Stimulated activated naive CD8-positive, alpha-beta T cell treated with anti-CD3 and anti-CD28 coated beads, Interleukin-15, amount 100 ng/mL, for 72 hours (primary cell): ENCODE measurements around the gene XPC.
"Not testable (repeated sequence)": the region's sequence is repeated elsewhere in the genome, so short reads cannot be mapped to it uniquely, and the experiment has no call there.

Experiments used
- ATAC-seq: fragments of 150-1000 bp; cut with Tn5 transposase; 2 replicates; pipeline ENCODE4 v1.10.0; 2021; ENCODE audit warnings: mild to moderate bottlenecking, moderate library complexity
- DNase-seq, 2 donors: peaks; one replicate each; pipeline ENCODE4 v3.0.0; 2021 to 2022
- H3K27ac Mint-ChIP-seq, 2 donors: one replicate each; pipeline ENCODE4 v1.8.0; 2022; ENCODE audit warnings: mild to moderate bottlenecking in 2 of 2, mixed read lengths in 2 of 2, moderate library complexity in 2 of 2
- H3K27me3 Mint-ChIP-seq: one replicate; pipeline ENCODE4 v1.8.0; 2022; ENCODE audit warnings: mixed read lengths
- H3K4me1 Mint-ChIP-seq: one replicate; pipeline ENCODE4 v1.8.0; 2022; ENCODE audit warnings: mild to moderate bottlenecking, mixed read lengths
- H3K4me3 Mint-ChIP-seq, 2 donors: one replicate each; pipeline ENCODE4 v1.8.0; 2022; ENCODE audit warnings: mild to moderate bottlenecking in 2 of 2, mixed read lengths in 2 of 2, moderate library complexity in 1 of 2
- H3K9me3 Mint-ChIP-seq, 2 donors: one replicate each; pipeline ENCODE4 v1.8.0; 2022; ENCODE audit warnings: mixed read lengths in 2 of 2

XPC gene

DNA sequence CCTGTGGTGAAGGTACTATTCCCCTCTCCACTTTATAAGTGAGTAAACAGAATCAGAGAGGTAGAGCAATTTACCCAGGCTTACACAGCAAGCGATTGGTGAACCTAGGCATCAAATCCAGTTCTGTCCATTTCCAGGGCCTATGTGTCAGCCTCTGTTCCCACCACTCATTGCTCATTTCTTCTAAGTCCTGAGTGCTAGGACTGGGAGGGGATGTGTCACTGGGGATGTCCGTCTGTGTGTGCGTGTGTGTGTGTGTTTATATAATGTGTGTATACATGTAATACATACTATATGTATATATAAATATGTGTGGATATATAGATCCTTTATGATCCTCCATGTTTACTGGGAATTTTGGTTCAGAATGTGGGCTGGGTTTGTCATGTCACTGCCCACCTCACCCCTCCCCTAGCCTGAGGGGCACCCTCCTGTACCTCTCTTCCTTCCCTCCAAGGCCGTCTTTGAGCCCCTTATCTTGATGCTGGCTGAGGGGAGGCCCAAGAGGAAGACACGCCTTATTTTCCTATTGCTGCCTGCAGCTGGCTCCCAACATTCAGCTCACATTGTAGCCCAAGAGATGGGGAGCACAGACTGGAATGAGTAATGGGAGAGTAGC, 51.4 kb downstream of the XPC start:
- Mint-ChIP-seq H3K27ac (no peak overlapping the region), H3K4me3 (peak overlapping the region; percentile 96 to 98), H3K9me3 (no peaks in the 10 kb centered on the region), H3K4me1 (peaks cover 49% of the 10 kb centered on the region), H3K27me3 (no peaks in the 10 kb centered on the region)
- DNase-seq (no peak), ATAC-seq (no peak)

DNA sequence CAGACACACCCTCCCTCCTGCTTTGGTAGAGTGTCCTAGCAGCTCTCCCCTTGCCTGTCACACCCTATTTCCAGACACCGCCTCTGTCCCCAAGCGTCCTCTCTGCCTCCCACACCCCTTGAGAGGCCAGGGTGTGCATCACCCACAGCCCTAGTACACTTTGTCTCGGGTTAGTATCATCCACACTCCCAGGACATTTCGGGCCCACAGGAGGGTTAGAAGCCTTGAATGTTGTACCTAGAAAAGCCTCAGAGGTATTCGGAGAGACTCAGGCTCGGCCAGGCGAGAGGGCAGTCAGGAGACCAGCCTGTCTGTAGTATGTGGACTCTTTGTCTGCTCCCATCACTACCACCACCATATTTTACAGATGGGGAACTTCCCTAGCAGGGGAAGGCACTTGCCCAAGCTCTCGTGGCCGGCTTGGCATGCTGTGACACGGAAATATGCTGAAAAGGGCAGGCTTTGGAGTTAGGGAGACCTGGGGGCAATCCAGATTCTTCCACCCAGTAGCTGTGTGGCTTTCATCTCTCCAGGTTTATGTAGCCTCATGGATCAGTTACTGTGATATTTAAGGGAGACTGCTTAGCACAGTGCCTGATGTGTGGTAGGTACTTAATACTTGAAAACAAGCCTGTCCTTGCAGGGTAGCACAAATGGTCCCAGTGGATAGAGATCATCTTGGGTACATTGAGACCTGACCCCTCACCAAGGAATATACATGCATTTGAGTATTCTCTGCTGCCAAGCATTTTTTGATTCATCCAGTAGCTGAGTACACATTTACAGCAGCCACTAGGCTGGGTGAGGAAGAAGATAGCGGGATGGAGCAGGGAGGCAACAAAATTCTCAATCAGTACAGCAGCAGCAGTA, 52.1 kb downstream of the XPC start:
- H3K27ac Mint-ChIP-seq = peak overlapping the region; percentile 94 to 97
- no peaks in the 10 kb centered on the region for H3K27me3 Mint-ChIP-seq
- DNase-seq (no peak), ATAC-seq (no peak)
- H3K4me3 Mint-ChIP-seq = peak overlapping the region; percentile 96 to 98
- peaks cover 56% of the 10 kb centered on the region for H3K4me1 Mint-ChIP-seq
- no peaks in the 10 kb centered on the region for H3K9me3 Mint-ChIP-seq

DNA sequence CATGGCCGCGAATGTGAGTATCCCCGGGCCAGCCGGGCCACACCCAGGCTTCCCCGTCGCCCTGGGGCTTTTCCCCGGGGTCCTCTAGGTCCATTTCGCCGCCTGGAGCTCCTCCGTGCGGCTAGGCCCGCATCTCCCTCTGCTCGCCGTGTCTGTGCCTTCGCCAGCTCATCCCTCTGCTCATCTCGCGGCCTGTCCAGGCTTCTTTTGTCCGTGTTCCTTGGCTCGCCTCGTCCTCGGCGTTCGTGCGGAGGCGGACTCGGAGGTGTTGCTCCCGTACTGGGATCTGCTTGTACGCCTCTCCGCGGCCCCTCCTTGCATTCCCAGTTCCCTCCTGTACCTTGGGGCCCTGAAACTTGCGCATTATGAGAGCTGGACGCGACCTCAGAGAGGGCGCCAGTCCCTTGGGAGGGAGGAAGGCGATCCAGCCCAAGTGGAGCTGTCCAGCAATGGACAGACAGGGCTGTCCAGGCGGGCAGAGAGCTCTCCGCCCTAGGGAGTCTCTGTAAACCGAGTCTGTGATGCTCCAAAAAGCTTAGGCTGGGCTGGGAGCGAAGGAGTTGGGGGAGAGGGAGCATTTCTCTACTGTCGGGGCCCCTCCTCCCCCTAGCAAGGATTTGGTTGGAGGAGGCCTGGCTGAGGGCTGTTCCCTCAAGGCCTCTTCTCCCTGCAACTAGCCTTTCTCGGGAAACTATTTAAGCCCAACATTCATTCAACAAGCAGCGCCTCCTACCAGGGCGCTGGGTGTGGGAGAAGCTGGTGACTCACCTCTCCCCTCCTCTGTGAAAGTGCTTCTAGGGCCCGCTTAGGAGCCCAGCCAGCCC, 53.0 kb downstream of the XPC start:
- Mint-ChIP-seq H3K9me3 (no peaks in the 10 kb centered on the region), H3K27ac (peak overlapping the region; percentile 94 to 97), H3K4me3 (peak overlapping the region; percentile 96 to 98), H3K4me1 (peaks cover 59% of the 10 kb centered on the region), H3K27me3 (no peaks in the 10 kb centered on the region)
- DNase-seq = peak; percentile 46 to 49
- ATAC-seq = peak; percentile 48

DNA sequence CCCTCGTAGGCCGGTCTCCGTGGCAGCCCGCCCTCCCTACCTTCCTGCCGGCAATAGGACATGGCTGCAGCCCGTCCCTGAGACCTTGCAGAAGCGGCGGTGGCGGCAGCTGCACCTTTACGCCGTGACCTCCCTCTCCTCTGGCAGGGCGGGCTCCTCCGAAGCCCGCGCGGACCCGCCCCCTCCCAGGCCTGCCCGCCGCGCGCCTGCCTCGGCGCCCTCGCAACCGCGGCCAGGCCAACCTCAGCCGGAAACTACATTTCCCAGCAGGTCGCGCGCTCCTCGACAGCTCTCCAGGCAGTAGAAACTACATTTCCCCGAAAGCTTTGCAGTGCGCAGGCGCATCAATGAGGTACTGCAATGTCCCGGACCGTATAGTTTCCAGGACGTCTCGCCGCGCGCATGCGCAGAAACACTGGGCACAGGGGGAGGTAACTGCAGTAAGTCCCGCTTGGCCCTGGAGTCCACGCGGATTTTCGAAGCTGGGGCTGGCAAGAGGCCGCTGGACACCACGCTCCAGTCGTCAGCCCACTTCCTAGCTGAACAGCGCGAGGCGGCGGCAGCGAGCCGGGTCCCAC, 53.7 kb downstream of the XPC start, which contains the start of the genes CHCHD4 and TMEM43:
CHCHD4 (minus strand) TSS at position 256 of the 578 bp plus-strand sequence; CDS start at position 62, 194 bp downstream.
TMEM43 (plus strand) TSS at position 438 of the 578 bp plus-strand sequence. CDS start 142 bp downstream, outside the sequence.
- Mint-ChIP-seq H3K4me3 (peak within 1 kb of the TSS; percentile 96 to 98), H3K27ac (peak within 1 kb of the TSS; percentile 94 to 97), H3K9me3 (no peaks in the 10 kb centered on the region), H3K27me3 (no peaks in the 10 kb centered on the region), H3K4me1 (peaks cover 66% of the 10 kb centered on the region)
- ATAC-seq (peak; percentile 93), DNase-seq (peak; percentile 97 to 98)

DNA sequence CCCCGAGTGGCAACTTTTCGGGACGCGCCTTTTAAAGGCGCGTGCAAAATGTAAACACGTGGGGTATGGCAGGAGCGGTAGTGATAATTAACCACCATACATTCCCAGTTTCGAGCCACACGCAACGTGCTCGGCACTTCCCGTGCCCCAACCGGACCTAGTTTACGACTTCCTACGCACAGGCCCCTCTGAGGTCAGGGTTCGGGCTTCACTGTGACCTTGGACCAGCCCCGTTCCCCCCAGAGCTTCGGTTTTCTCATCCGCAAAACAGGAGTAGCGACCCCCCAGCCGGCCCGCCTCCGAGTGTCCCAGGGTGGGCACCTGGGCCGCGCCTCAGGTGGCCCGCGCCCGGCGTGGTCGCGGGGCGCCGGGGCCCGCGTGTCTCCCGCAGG, 54.2 kb downstream of the XPC start:
- ATAC-seq = peak; percentile 70
- peak overlapping the region; percentile 96 to 98 for H3K4me3 Mint-ChIP-seq
- peak overlapping the region; percentile 91 to 95 for H3K27ac Mint-ChIP-seq
- no peaks in the 10 kb centered on the region for H3K9me3 Mint-ChIP-seq
- peak in 1 of 2 donors; percentile 75 for DNase-seq
- H3K27me3 Mint-ChIP-seq = no peaks in the 10 kb centered on the region
- H3K4me1 Mint-ChIP-seq = peaks cover 69% of the 10 kb centered on the region

DNA sequence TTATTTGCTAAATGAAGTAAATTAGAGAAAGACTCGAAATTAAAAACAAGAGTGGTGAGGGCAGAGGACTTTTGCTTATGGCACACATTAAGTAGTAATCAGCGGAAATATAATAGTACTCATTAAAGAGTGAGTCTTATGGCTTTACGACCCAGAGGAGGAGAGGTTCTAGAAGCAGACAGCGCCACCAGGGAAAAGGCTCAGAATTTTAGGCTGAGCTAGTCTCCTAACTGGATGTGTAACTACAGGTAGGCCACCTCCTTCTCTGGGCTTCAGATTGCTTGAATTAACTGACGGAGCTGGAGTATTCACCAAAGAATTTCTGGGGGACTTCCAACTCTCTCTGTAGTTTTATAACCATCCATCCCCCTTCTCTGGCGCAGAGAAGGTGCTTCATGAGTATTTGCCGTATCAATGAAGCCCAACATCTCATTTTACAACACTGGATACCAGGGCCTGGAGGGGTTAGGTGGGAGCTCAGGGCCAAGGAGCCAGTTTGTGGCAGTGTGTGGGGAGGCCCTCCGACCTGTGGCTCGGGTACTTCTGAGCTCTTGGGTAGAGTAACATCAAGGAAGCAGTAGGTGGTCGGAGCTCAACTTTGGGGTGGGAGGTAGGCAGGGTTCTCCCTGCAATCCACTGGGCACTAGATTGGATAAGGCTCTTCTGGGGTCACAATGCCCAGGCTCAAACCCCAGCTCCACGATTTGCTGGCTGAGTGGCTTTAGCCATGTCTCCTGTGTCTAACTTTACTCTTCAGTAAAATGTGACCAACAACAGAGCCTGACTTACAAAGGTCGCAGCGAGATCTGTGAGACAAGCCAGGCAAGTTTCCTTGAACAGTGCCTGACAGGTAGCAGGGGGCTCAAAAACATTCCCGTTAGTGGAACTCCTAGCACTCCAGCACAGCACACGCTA, 54.8 kb downstream of the XPC start:
- peak overlapping the region; percentile 91 to 95 for H3K27ac Mint-ChIP-seq
- no peak for DNase-seq
- peak overlapping the region; percentile 96 to 98 for H3K4me3 Mint-ChIP-seq
- H3K27me3 Mint-ChIP-seq = no peaks in the 10 kb centered on the region
- ATAC-seq = no peak
- no peaks in the 10 kb centered on the region for H3K9me3 Mint-ChIP-seq
- peaks cover 69% of the 10 kb centered on the region for H3K4me1 Mint-ChIP-seq

DNA sequence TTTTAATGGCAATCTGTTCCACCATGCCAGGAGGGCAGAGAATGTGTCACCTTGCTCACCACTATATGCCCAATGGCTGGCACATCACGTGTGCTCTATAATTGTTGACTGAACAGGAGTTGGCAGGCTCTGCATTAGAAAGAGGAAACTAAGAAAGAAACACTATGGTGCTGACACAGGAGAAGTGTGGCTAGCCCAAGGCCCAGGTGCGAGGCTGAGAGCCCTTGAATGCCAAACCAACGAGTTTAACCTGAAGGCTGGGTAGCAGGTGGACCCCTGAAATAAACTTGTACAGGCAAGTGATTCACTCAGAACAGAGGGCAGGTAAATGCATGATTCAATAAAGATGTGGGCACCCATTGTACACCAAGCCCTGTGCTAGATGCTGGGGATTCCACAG, 56.1 kb downstream of the XPC start:
- no peak for ATAC-seq
- no peak for DNase-seq
- Mint-ChIP-seq H3K4me1 (peaks cover 61% of the 10 kb centered on the region), H3K27me3 (no peaks in the 10 kb centered on the region), H3K27ac (peak overlapping the region in 1 of 2 donors; percentile 65), H3K4me3 (peak overlapping the region; percentile 96 to 98), H3K9me3 (no peaks in the 10 kb centered on the region)

DNA sequence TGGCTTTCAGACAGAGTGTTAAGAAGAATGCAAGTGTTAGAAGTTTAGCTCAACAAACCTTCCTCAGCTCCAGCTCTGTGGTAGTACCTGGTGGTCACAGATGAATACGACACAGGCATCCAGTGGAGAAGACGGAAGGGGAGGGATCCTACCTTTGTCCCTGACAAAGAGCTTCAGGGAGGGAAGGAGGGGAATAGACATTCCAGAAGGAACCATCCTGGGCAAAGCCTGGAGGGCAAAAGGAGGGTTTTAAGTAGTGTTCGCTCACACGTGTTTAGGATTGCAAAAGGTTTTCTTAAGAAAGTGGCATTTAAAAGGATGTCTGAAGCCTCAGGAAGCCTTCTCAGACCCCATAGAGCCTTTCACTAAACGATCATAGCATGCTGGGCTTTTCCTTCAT, 56.5 kb downstream of the XPC start:
- H3K4me3 Mint-ChIP-seq = no peak overlapping the region

DNA sequence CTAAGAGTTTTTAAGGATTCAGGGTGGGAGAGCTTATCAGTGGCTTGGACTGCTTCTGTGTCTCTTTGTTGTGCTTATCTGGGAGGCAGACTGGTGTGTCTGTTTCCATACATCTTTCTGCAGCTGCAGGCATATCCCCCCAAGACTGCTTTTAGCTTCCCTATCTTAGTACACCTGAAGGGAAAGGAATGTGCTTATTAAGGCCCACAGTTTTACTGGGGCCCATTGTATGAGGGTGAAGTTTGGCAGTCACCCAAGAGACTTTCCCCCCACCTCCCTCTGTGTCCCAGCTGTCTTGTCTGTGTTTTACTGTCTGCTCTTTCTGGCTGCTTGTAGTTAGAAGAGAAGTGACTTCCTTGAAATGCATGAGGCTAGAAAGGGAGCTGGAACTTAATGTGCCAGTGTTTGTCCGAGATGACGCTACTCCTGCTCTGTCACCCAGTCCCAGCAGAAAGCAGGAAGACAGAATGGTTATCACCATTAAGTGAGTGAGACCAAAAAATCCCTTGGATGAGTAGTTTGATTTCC, 57.4 kb downstream of the XPC start:
- DNase-seq, H3K9me3 Mint-ChIP-seq, ATAC-seq, H3K27me3 Mint-ChIP-seq, H3K4me3 Mint-ChIP-seq: not testable (repeated sequence)
- H3K27ac Mint-ChIP-seq = peak overlapping the region in 1 of 2 donors; percentile 34
- H3K4me1 Mint-ChIP-seq = peaks cover 48% of the 10 kb centered on the region

More for the DNA sequence above, 56.5 kb downstream of the XPC start:
- ATAC-seq (no peak), DNase-seq (no peak)
- Mint-ChIP-seq H3K27ac (no peak overlapping the region), H3K27me3 (no peaks in the 10 kb centered on the region), H3K4me1 (peaks cover 57% of the 10 kb centered on the region), H3K9me3 (no peaks in the 10 kb centered on the region)

DNA sequence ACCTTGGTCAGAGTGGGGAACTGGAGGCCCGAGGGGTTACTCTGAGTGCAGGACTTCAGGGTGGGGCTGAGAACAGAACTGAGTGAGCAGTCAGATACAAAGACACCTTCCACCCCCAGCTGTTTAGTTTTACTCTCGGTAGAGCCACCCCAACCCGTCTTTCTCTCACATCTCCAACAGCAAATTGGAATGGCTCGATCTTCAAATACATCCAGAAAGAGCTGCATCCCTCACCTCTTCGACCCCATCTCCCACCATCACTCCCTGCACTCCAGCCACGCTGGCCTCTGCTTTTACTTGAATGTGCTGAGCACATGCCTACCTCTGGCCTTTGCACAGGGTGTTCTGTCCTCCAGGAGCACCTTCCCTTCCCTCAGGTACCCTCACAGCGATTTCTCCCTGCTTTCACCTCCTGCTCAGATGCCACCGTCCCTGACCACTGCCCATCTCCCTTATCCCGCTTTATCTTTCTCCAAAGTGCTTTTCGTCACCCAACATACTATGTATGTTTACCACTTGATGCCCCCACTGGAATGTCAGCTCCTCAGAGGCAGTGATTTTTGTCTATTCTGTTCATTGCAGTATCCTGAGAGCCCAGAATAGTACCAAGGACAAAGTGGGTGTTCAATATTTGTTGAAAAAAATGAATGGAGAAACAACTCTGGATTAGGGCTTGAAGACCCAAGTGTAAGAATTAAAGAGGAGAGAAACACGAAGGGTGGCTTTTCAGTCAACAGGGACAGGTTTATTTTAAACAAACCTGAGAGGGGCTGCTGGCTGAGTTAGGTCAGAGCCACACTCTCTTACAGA, 58.1 kb downstream of the XPC start:
- peaks cover 44% of the 10 kb centered on the region for H3K4me1 Mint-ChIP-seq
- H3K27ac Mint-ChIP-seq = peak overlapping the region in 1 of 2 donors; percentile 52
- H3K9me3 Mint-ChIP-seq = no peaks in the 10 kb centered on the region
- ATAC-seq = no peak
- no peak overlapping the region for H3K4me3 Mint-ChIP-seq
- H3K27me3 Mint-ChIP-seq = no peaks in the 10 kb centered on the region
- no peak for DNase-seq

DNA sequence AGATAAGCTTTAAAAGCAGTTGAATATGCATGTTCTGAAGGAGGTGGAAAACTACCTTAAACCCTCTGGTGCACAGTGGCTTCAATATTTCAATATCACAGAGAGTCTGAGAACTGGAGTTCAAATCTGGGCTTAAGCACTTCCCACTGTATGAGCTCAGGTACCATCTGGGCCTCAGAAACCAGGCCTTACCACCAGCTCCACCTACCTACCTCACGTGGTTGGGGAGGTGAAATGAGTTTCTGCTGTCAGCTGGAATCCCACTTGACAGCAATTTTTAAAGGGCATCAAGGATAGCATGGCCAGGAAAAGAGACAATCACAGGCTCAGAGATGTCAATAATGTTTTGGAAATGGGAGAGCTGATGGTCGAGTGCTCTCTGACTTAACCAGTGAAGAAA, 58.8 kb downstream of the XPC start:
- H3K4me3 Mint-ChIP-seq = no peak overlapping the region

DNA sequence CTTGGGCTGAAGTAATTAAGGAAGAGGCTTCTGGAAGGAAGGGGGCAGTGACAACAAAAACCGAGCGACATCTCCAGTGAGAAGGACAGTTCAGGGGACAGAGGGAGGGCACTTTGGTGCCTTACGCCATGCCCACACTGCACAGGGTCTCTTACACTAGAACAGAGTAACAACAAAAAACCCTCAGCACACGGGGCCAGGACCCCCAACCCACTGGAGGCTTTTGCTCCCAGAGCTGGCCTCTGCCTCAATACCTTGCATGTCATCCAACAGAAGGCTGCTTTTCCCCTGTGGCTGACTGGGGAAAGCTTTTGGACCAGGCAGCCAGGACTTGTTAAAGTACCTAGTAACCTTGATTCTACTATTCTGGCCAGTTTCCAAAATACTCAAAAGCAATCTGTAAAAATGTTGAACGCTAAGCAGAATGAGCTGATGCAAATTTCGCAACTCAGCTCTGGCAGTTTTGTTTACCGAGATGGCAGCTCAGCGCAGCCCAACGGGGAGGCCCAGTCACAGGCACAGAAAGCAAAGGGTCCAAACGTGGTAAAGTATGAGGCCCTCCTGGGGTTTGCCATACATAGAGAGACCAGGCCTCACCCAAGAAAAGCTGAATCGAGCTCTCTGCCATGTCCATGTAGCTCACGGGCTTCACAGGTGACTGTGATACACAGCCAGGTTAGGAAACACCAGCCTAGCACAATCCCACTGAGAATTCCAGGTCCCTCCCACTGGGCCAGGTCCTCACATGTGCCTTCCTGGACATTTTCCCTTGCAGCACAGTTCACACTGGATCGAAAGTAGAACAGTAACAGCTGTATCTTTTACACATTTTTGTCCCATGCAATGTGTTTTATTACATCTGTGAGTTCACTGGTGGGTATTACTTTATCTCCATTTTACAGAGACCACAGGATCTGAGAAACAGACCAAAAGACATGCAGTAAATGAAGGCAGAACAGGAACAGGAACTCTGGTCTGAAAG, 59.7 kb downstream of the XPC start:
- Mint-ChIP-seq H3K4me3 (no peak overlapping the region), H3K9me3 (no peaks in the 10 kb centered on the region), H3K4me1 (peaks cover 41% of the 10 kb centered on the region), H3K27ac (peak overlapping the region in 1 of 2 donors; percentile 89), H3K27me3 (no peaks in the 10 kb centered on the region)
- DNase-seq = no peak
- no peak for ATAC-seq

More for the DNA sequence above, 58.8 kb downstream of the XPC start:
- Mint-ChIP-seq H3K4me1 (peaks cover 44% of the 10 kb centered on the region), H3K27me3 (no peaks in the 10 kb centered on the region), H3K27ac (peak overlapping the region in 1 of 2 donors; percentile 76), H3K9me3 (no peaks in the 10 kb centered on the region)
- ATAC-seq (no peak), DNase-seq (no peak)
